ENCODE data around the gene PBX3.

GRCh38 chr9:125943831-125944230 lies 196.7 kb downstream of the PBX3 start:
- TF ChIP-seq POLR2A (IDR thresholded peaks at IDR 0.05) (no peak), CTCF (IDR thresholded peaks at IDR 0.05) (no peak)
